ENCODE measurements around the gene PCNX4.

Gene PCNX4

DNA sequence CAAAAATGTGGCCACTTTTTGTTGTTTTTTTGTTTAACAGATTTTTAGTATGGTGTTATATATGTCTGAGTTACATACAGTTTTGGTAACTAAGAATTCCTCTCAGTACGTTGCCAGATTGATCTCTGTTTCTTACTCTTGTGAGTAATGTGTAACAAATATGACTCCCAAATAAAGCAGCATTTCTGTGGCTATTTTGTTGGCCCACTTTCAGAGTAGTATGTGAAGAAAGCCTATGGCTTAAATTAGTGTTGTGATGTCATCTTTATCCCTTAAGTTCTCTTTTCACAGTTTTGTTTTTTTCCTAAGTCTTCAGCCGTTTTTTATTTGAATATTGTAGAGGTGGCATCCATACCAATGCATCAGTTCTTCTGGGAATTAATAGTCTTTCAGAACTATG, 10.7 kb downstream of the PCNX4 start:
- no peak for DNase-seq

DNA sequence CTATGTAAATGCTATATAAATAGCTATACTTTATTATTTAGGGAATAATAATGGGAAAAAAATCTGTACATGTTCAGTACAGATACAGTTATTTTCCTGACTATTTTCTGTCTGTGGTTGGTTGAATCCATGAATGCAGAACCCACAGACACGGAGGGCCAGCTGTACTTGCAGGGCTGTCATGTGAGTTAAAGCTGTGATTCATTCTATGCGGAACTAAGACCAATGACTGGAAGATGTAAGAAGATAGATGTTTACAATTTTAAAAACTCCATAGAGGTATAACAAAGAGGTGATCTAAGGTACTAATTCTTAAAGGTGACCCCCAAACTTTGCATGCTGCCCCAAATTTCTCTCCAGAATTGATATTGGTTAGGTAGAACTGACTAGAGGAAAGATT, 14.6 kb downstream of the PCNX4 start:
- no peak for DNase-seq

DNA sequence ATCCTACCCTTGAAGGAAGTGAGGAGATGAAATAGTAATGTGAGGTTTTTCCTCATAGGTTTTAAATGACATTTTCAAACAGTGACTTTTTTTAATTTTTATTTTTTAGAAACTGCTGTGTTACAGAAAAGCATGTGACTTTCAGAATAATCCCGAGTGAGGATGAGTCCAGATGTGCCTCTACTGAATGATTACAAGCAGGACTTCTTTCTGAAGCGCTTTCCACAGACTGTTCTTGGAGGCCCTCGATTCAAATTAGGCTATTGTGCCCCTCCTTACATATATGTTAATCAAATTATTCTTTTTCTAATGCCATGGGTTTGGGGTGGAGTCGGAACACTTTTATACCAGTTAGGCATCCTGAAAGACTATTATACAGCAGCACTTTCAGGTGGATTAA, 15.8 kb downstream of the PCNX4 start:
- no peak for DNase-seq

DNA sequence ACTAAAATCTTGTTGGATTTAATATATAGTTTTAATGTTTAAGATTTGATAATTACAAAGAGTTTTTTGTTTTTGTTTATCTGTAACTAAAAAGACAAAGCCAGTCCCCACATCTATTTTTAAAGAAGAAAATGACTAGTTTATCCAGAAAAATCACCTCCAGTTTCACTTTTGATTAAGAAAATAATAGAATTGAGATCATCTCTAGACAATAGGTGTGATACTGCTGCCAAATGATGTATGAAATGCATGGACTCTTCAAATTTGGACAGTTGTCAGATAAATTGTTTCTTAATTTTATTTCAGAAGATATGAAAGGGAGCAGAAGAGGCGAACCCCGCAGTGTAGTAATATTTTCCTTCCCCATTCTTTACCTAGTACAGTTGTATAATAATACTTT, 20.0 kb downstream of the PCNX4 start:
- DNase-seq, result no peak

DNA sequence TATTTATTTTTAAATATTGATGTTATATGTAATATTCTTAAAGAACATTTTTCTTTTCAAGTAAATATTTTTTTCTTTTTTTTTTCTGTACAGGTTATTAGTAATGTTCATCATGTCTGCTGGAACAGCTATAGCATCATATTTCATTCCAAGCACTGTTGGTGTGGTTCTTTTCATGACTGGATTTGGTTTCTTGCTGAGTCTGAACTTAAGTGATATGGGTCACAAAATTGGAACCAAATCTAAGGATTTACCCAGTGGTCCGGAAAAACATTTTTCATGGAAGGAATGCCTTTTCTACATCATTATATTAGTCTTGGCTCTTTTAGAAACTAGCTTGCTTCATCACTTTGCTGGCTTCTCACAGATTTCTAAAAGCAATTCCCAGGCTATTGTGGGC, 23.2 kb downstream of the PCNX4 start:
- no peak for DNase-seq

DNA sequence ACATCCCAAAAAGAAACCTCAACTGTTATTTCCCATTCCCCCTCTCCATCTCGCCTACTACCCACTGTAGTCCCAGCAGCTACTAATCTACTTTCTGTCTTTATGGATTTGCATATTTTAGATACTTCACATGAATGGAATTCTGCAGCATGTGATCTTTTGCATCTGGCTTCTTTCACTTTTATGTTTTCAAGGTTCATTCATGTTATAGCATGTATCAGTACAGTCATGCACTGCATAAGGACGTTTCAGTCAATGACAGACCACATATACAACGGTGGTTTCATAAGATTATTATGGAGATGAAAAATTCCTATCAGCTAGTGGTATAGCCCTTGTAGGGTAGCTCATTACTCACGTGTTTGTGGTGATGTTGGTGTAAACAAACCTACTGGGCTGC, 24.5 kb downstream of the PCNX4 start:
- no peak for DNase-seq

DNA sequence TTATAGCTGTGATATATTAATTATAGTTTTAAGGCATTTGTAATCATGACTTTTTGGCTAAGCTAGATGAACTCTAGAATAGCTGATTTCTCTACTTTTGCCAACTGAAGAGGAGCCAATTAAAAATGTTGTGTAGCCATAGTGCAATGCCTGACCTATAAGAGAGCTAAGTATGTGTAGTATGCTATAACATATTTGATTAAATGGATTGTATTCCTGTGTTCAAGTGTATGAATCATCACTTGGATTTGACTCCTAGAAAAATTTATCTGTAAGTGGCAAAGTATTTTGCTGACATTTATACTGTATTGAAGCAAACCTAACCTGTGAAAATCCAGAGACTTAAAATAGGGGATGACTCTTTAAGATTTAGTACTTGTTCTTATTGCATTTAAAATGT, 34.2 kb downstream of the PCNX4 start:
- DNase-seq, result no peak

DNA sequence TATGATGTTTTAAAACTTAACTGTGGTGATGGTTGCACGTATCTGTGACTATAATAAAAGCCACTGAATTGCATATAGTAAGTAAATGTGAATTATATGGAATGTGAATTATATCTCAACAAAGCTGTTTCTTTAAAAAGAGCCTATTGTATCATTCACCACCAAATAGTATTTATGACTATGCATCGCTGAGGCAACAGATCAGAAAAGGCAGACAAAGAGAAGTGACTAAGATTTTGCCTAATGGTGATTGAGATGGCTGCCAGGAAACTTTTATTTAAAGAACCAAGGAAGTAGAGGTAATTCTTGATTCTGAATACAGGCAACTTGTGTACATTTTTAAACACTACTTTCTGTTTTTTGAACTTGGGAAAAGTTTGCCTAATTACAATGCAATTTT, 41.8 kb downstream of the PCNX4 start:
- DNase-seq, result no peak

DNA sequence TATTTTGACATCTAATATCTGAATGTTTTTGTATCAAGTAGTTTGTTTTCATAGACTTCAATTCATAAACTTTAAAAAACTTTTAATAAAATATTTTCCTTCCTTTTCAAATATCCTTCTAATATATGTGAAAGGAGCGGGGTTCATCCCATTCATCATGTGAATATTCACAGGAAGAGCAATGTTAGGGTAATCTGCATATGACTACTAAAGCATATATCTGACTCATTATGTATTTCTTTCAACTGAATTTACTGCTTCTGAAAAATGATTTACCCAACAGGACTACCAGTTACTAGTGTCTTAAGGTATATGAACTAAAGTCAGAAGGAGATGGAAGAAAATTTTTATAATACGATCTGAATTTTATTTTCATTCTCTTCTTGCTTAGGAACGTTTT, 43.0 kb downstream of the PCNX4 start:
- no peak for DNase-seq

DNA sequence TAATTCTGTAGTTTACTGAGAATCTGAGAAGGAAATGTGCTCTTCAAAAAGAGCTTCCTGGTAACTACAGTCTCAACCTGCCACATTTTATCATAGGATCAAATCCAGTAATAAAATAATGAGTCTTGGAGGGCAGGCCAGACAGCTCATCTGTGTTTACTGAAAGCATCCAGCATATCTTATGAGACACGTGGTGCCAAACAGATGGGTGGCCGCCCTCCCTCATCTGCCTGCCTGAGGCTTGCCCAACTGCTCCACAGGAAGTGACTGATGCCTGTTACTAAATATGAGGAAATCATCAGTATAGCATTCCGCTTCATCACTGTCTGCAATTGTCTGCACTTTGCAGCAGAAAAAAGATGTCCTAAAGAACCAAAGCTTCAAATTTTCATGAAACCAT, 60.0 kb downstream of the PCNX4 start:
- no peak for DNase-seq

DNA sequence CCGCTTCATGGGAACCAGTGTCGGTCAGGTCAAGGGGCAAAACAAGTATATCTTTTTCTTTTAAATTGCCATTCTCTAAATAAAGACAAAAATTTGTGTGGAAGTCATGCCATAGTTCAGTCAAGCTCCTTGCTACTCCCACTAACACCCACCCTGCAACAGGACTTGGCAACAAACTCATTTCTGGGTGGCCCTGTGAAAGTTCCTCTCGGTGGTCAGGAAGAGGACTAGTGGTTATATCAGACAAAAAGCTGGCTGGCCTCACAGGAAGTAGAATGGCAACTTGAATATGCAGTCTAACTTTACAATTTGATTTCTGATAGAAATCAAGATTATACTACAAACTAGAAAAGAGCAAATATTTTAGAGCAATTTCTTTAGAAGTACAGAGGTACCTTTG, 62.3 kb downstream of the PCNX4 start:
- no peak for DNase-seq

DNA sequence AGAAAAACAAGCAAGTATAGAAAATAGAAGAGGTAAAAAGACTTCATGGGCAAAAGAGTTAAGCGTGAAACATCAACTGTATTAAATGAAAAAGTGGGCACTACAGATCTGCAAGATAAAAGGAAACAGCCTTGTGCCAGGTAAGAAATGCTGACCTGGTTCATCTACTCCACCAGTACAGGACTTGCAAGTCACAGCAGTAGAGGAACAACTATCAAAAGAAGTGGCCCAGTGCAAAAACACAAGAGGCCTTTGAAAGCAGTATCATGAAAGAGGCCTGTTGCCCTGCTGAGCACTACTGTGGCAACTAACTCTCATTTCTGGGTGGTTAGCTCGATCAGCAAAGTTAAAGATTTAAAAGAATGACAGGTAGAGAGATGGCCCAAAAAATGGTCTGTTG, 62.9 kb downstream of the PCNX4 start:
- no peak for DNase-seq

DNA sequence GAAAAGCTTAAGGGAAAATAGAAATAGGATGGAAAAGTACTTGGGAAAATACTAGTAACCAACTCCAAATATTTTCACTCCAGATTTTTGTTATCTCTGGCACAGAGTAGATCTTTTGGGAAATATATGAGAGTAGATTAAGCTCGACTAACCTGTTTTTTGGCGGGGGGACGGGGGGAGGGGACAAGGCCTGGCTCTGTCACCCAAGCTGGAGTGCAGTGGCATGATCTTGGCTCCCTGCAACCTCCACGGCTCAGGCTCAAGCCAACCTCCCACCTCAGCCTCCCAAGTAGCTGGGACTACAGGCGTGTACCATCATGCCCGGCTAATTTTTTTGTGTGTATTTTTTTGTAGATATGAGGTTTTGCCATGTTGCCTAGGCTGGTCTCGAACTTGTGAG, 68.7 kb downstream of the PCNX4 start:
- no peak for DNase-seq

DNA sequence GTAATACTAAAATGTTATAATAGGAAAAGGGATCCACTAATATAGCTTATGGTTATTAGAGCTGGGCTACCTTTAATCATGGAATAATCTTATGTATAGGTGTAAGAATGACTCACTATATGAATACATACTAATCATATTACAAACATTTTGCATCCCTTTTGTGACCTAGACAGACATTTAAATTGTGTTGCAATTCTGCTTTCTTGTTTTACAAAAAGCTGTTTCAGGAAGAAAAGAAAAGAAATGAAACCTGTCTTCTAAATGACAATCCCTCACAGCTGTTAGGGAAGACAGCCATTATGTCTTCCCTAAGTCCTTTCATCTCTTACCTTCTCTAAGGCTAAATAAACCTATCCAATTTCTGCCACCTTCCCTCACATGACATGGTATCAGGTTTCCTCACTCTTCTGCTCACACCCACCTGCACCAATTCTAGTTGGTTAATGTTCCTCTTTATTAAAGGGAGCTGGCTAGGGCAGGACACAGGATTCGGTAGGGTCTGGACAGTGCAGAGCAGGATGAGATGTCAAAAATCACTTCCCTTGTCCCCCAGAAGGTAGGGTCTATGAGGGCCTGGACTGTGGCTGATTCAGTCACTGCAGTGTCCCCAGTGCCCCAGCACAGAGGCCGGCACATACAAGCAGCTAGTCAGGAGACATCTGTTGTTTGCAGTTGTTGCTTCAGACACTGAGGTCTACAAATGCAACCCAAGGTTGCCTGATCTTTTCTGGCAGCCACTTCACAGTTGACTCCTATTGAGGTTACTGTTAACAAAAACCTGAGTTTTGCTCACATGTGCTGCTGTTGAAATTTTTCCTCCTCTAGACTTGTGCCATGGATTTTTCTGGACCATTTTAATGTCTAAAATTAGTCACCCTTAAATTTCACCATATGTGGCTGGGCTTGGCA, 69.7 kb downstream of the PCNX4 start:
- DNase-seq, result peak; percentile 62

DNA sequence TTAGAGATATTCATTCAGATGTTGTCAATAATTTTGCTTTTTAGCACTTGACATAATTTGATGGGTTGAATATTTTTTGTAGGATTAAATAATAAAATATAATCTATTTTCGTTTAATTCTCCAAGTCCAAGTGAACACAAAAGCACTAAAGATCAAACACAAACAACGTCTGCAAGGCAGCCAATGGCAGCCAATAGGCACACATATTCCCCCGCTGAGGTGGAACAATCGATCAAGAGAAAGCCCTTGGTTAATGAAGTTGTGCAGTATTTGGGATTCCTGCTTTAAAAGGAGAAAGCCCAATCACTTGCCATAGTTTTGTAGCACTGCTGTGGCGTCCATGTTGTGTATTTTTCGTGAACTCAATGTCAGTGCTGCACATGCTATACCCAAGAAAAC, 72.0 kb downstream of the PCNX4 start:
- DNase-seq, result peak; percentile 9

DNA sequence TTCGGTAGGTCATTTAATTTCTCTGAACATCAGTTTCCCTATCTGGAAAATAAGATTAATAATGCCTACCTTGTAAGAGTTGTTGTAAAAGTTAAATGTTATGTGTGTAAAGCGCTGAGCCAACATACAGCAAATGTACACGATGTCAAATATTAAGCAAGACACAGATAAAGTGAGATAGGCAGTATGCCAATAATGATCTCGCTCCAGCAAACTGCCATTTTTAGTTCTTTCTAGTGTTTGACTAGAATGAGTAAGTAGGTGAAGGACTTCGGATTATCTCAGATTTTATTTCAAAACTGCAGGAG, 72.6 kb downstream of the PCNX4 start:
- no peak for DNase-seq

DNA sequence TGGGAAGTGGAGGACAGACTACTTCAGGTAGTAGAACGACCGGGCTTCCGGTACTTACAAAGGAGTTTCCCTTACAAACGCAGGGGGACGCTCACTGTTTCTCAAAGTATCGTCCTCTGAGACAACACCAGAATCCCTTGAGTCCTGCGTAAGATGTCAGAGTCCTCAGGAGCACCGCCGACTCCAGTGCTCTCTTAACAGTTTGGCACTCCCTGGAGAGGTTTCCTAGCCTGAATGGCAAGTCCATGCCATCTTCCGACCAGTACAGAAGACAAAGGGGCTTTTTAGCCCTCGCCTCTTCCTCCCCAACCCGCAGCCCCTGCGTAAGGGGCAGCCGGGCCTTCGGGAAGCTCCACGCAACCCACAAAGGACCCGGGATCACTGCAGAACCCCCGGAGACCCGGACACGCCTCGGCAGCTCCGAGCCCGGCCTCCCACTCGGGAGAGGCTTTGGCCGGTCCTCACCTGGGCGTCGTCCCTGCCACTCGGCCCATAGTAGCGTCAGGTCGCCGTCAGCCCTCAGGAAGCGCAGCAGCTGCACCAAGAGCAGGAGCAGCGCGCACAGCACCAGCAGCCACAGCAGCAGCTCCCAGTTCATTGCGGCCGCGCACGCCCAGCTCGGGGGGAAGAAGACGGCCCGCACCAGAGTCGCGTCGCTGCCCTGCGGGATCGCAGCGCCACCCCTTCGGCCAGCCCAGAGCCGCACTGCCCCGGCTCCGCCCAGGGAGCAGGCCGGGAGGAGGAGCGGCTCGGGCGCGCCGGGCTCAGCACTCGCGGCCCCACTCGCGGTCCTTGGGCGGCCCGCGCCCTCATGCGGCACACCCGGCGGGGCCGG, 73.2 kb downstream of the PCNX4 start, which contains the start of gene DHRS7:
TSS of gene DHRS7 (minus strand) at position 687 of the 835 bp plus-strand sequence. CDS start at position 598, 89 bp downstream.
- peak; percentile 81 for DNase-seq

DNA sequence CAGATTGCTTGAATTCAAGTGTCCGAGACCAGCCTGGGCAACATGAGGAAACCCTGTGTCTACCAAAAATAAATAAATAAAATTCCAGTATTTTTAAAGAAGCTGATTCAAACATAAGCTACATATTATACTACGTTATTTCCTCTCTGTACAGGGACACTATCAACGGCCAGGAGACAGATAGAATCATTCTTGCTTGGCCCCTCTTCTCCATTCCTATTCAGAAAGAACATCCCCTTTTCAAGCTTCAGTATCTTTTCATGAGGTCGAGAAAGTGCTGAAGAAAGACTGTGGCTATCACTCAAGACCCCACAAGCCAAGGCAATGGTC, 73.8 kb downstream of the PCNX4 start:
- DNase-seq, result no peak

DNA sequence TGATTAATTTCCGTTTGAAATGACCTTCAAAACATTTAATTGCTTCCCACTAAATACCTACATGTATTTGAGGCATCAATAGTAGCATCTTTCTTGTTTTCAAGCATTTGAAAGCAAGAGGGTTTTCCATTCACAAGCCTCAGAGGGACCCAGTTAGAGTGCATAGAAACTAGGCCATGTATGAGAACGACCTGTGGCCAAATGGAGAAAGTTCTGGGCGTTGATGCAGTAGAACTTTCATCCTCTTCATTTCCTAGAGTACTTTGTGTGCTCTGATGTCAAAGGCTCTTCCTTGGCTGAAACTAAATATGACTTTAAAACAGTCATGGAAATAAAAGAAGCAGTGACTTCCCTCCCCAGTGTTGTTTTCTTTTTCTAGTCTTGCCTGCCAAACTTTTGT, 74.4 kb downstream of the PCNX4 start:
- DNase-seq, result no peak

DNA sequence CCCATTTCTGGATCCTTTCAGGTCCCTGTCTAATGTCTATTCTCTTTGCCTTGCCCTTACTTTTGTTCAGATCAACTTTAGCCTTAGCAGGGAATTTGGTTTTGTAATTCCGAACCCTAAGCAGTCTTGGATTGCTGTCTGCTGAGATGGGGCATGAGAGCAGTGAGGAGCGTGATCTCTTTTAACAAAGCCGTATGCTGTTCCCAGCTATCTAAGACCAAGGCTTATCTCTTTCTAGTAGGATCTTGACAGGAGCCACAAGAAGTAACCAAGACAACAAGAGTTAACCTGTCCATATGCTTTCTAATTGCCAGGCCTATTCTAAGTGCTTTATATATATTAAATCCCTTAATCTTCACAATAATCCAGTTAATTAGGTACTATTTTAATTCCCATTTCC, 78.0 kb downstream of the PCNX4 start:
- no peak for DNase-seq

DNA sequence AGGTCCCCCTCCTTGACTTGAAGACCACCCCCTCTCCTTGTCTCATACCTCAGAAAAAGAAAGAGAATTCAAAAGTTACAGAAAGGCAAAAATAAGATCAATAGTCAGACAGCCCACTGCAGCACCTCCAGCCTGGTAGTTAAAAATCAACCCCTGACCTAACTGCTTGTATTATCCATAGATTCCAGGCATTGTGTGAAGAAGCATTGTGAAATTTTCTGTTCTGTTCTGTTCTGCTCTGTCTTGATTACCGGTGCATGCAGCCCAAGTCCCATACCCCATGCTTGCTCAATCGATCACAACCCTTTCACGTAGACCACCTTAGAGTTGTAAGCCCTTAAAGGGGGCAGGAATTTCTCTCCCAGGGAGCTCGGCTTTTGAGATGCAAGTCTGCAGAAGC, 79.2 kb downstream of the PCNX4 start:
- DNase-seq, result no peak

DNA sequence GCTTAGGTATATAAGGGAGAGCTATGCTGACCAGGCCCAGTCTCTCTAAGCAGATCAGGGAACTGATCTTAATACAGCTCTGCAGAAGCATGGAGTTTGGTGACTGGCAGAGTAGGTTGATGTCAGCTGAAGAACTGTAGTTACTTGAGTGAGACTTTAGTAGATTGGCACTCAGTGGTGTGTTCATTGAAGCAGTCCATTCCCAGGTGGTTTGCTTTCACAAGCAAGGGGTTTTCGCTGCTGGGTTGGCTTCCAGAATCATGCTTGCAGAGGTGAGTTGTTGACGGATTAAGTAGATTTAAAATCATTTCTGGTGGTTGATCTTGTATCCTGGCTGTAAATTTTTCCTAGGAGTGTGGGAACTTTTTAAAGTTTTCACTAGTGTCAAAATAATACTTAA, 80.0 kb downstream of the PCNX4 start:
- no peak for DNase-seq

DNA sequence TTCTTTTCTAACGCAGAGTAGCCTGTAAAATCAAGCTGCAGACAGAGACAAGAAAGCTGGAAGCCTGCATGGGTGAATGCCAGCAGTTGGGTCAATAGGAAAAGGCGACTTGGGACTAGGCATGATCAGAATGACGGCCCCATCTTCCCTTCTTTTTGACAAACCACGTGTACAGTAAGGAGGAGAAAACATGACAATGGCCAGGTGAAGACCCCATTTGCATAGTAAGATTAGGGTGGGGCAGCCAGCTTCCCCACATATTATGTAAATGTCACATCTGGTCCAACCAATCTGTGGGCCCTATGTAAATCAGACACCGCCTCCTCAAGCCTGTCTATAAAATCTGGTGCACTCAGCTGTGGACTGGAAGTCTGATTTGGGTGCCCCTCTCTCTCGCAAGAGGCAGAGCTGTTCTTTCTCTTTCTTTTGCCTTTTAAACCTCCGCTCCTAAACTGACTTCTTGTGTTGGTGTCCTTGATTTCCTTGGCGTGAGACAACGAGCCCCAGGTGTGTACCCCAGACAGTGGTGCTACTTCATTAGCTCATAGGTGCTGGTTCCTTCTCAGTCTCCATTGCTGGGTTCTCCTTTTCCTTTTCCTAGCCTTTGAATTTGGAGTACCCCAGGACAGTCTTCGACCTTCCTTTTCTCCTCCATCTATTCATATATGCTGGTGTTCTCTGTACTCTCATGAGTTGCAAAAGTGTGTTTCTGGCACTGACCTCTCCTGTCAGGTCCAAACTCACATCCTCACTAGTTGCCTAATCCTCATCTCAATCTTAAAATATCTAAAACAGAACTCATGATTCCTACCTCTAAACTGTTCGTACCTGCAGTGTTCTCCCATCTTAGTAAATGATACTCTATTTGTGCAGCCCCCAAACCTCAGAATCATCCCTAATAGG, 82.9 kb downstream of the PCNX4 start:
- DNase-seq, result no peak

All from NCI-H1105 (cell line).